ENCODE results near the gene CUX1.
"Not testable (repeated sequence)": the region's sequence is repeated elsewhere in the genome, so short reads cannot be mapped to it uniquely, and the experiment has no call there.

CUX1 gene

DNA sequence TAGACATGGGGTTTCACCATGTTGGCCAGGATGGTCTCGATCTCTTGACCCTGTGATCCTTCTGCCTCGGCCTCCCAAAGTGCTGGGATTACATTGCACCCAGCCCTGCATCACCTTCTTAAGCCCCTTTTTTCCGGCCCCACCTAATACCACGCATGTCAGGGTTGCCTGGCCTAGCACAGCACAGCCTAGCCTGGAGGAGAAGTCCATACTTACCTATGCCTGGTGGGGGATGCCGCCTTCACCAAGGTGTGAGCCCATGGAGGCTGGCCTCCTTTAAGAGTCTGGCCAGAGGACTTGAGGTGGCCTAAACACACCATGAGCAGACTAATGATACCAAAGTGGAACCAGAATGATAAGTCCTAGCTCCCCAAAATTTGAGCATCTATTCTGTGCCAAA lies 22.0 kb upstream of the CUX1 start:
- no peak for DNase-seq (ENCODE audit: low read depth)

DNA sequence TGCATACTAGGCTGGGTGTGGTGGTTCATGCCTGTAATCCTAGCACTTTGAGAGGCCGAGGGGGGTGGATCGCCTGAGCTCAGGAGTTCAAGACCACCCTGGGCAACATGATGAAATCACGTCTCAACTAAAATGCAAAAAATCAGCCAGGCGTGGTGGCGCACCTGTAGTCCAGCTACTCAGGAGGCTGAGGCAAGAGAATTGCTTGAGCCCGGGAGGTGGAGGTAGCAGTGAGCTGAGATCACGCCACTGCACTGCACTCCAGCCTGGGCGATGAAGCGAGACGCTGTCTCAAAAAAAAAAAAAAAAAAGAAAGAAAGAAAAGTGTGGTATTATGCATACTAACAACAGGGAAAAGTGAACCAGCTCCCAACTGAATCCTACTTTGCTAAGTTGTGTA lies 19.3 kb upstream of the CUX1 start:
- DNase-seq (ENCODE audit: low read depth), result not testable (repeated sequence)

DNA sequence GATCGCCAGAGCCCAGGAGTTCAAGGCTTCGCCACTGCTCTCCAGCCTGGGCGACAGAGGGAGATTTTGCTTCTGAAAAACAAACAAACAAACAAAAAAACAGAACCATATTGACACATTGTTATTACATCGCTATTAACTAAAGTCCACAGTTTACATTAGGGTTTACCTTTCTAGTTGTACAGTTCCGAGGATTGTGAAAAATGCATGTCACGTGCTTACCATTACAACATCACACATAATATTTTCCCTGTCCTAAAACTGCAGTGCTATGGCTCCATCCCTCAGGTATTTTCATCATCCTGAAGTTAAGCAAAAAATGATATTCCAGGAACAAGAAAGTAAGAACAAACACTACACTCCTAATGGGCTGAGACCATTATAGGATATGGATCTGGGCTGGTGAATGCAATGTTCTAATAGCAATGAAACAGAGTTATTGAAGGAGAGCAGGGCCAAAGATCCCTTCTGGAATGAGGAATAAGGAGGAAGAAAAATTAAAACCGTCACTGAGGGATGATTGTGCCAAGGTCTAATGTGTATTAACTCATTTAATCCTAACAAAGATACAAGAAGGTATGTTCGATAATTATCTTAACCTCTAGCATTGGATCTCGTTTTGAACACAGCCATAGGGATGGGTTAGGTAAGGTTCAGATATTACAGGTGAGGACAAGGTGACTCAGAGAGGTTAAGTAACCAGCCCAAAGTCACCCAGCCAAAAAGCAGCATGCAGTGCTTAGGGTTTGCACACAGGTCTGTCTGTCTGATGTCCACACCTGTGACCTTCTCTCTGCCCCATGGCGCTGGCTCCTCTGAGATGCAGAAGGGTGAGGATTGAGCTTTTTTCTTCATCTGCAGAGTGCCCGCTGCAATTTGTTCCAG lies 14.0 kb upstream of the CUX1 start:
- DNase-seq (ENCODE audit: low read depth), result no peak

DNA sequence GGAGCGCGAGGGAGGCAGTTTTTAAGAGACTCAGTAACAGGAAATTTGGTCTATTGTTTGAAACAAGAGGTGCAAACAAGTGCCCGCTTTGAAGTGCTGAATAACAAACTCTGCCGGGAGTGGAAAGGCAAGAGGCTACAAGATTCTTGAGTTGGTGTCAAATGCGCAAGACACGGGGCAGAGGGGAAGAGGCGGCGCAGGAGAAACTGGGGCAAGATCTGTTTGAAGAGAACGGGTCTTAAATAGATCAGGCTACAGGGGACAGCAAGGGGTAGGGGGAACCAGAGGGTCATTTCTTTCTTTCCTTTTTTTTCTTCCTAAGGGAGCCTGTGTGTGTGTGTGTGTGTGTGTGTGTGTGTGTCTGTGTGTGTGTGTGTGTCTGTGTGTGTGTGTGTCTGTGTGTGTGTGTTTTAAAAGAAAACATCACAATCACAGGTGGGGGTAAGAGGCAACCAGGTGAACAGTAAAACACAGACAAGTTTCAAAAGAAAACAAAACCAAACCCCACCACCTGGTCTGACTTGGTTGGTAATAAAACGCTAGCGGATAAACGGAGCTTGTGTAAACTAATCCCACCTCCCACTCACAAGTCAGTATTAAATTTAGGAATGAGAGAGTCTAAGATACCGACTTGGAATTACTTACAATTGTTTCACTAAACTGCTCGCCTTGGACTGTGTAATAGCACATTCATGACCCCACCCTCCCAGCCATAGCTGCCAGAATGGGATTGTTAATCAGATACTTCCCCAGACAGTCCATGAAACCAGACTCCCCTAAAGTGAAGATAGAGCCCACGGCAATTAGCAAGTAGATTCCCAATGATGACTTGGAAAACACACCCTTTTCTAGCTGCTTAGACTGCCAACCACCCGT lies 13.1 kb upstream of the CUX1 start:
- no peak for DNase-seq (ENCODE audit: low read depth)

DNA sequence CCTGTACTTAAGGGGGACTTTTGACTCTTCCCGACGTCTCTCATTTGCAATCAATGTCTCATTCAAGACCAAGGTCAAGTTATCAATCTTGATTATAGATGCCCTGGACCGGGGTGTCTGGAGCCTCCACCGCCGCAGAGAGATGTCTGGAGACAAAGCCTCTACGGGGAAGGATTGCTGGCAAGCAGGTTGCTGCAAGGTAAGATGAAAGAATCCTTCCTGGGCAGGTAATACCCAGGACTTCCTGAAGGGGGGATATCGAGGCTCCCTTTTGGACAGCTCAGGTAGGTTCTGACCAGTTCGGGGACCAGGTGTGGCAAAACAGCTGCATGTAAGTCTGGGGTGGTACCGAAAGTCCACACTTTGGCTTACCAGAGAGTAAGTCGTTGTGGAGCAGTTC lies 12.5 kb upstream of the CUX1 start:
- DNase-seq (ENCODE audit: low read depth), result no peak

DNA sequence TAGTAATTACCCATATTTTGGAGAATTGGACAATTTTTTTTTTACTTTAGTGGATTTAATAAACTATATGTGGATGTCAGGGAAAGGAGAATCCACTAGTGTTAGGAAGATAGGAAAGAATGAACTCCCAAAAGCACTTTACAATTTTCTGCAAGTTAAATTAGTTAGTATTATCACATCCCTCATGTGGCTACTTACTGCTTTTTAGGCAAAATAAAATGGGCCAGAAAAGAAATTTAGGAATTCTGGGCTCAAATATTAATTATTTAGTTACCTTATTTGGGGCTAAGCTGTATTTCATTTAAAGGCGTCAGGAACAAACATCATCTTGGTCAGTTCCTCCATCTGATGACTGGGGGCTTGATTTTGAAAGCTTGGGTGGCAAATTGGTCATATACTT lies 4.8 kb upstream of the CUX1 start:
- DNase-seq (ENCODE audit: low read depth), result no peak

DNA sequence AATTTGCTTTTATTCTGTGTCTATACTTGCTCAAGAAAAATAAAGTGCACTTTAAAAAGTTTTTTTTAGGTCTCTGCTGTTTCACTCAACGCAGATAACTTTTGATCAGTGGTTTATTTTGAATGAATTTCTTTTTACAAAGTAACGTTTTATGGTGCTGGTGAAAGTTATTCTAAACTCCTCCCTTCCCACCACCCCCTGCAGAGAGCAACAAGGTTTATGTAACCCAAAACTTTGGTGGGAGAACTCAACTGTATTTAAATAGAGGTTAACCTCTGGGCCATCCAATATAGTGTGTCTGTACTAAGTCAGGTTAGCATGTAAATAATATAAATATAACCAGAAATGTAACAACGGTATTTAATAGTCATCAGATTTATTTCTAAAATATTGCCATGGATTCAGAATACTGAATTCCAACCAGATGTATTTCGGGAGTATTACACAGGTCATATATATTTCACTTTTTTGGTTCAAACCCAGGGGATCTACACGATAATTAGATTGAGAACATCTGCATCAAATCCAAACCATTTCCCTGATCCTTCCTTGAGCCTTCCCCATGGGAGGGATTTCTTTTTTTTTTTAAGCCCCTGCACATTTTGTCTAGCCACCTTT lies 3.9 kb upstream of the CUX1 start:
- no peak for DNase-seq (ENCODE audit: low read depth)

DNA sequence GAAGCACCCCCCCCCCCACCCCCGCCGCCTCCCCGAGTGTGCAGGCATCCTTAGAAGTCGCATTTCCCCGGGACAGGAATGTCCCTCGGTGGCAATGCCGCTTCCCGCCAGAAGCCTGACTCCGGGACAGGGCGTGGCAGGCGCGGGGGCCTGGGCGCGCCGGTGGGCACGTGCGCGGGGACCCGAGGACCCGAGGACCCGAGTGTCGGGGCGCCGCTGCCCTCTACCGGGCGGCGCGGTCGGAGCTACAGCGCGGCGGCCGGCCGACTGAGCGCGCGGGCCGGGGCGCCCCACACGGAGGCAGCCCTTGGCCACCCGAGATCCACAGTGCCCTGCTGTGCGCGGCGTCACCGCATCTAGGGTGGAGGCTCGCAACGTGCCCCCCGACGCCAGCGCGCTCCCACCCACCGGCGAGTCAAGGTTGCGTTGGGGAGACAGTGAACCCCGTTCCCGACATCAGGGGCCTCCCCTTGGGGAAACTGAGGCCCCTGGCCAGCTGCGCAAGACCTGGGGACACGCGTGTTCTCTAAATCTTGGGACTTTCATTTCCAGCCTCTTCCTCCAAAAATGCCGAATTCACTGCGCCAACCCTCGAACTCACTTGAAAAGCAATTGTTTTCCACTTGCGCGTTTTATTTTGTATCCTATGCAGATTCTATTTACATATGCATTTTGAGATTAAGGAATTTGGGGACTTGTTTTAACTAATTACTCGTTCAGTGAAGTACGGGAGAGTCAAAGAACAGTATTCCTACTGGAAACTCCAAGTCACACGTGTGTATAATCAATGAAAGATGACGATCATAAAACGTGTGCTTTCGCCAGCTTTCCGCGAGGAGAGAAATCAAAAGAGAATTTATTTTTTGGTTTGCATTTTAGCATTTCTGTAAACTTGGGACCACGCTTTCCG lies 3.1 kb upstream of the CUX1 start:
- peak; percentile 23 for DNase-seq (ENCODE audit: low read depth)

DNA sequence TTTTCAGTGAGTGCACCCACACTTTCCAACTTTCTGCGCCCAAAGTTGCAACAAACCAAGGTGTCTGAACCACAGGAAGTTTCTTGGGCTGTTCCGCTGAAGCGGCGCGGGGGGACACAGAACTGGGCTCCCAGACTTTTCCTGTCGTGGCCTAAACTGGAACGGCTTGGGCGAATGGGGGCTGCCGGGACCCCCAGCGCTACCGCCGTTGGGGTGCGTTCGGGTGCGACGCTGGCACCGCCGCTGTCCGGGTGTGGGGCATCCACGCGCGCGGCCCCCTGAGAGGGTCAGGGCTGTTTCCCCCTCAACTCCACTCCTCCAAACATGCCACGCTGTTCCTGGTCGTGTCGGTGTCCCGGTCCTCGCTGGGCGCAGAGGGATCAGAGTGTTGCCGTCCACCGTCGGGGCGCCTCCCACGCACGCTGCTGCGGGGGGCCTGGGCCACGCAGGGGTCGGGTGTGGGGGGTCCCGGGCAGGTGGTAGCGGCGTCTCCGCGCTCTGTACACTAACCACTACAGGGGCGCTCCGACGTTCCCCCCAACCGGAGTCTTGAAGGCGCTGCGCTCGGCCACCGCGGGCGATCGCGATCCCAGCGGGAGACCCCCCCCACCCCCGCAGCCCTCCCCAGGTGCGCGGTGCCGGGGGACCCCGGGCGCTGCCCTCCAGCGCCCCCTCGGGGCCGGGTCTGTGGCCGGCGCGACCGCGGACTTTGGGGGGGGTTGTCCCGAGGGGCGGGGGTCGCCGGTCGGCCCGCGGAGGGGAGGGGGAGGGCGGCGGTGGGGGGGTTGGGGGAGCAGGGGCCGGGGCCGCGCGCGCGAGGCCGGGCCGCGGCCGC lies 2.2 kb upstream of the CUX1 start:
- peak; percentile 35 for DNase-seq (ENCODE audit: low read depth)

DNA sequence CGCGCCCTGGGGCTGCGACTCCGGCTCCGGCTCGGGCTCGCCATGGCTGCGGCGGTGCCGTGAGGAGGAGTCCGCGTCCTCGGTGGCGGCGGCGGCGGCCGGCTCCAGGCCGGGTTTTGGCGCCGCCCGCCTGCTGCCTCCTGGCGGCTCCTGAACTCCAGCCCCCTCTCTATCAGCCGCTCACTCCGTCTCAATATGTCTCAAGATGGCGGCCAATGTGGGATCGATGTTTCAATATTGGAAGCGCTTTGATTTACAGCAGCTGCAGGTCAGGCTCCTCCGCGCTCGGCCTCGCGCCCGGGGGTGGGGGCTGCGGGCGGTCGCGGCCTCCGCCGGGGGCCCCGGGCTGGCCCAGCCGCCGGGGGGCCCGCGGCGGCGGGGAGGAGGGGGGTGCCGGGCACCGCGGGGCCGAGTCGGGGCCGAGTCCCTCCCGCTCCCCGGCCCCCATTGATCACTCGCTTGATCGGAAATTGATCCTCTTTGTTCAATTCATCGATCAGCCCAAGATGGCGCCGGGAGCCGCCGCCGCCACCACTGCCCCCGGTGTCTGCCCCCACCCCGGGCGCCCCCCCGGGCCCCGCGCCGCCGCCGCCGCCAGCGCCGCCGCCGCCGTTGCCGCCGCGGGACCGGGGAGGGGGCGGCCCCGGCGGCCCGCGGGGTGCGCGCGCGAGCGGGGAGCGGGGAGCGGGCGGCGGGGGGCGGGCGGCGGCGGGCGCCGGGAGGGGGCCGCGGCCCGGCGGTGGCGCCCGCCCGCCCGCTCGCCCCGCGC lies 1.4 kb upstream of the CUX1 start:
- DNase-seq (ENCODE audit: low read depth), result peak; percentile 24

DNA sequence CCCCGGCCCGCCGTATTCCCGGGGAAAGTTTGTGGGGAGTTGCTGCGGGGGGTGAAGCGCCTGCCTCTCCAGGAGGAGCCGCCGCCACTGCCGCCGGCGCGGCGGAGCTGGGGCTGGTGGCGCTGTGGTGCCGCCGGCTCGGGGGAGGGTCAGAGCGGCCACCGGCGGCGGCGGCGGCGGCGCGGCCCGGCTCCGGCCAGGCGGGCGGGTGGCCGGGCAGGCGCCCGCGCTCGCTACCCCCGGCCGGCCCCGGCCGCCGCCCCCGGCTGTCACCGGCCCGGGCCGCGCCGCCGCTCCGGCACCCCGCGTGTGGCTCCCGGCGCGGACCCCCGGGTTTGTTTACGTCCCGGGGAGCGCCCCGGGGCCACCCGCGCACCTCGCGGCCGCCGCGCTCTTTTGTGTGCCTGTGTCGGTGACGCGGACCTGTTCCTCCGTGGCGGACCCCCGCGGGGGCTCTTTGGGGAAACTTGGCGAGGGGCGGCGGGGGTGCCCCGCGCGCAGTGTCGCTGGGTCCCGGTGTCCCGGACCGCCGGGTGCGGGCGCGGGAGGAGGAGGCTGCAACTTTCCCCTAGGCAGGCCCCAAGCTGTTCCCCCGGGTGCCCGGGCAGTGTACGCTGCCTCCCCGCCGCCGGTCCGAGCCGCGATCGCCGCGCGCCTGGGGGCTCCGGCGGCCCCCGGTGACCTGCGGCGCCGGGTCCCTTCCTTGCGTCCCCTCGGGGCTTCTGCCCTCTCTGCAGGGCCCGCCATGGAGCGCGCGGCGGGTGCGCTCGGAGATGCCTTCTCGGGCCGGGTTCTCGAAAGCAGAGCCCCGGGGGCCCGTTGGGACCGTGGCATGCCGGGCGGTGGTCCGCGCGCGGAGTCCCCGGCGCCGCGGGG lies 593 bp upstream of the CUX1 start:
- no peak for DNase-seq (ENCODE audit: low read depth)

DNA sequence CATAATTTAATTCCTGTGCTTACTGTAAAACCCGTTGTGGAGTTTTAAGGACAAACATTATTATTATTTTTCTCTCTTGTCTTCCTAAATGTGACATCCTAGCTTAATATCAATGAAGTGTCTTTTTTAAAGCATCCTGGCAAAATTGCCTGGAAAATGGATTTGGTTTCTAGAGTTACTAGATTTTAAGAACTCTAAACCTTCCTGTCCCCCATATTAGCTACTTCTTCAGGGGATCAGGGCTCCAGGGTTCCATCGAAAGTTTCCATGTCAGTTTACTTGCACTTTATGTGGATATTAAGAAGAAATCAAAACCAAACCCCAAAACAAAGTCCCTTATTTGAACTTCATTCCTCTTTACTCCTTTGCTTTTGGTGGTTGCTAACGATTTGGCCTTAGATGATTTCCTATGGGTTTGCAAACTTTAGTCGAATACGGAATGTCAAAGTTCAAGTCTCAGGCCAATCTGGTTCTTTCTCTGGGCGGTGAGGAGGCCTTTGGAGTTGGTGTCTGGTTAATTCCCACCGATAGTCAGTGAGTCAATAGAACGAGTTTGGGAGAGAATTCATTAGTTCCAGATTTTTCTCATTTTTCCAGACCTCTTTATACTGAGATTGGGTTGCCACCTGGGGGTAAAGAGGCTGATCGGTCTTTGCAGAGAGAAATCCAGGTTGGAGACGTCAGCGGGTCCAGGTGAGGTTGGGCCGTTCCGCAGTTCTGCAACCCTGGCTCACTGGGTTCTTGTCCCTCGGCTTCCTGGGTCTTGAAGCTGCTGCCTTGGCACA lies 1.1 kb downstream of the CUX1 start:
- no peak for DNase-seq (ENCODE audit: low read depth)

DNA sequence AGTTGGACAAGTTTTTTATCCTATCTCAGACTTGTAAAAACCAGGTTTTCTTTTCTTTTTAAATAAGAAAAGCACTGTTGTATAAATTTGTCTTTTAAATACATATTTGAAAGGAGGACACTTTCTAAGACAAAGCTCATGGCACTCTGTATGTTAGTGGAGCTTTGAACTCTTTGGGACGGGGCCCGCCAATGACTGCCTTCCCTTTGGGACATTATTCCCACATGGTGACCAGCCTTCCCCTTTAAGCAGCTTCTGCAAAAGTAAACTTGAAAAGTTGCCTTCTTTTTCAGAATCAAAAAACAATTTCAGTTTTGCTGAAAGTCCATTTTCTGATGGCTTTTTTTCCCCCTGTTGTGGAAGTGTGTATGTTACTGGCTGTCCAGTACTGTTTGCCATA lies 1.8 kb downstream of the CUX1 start:
- no peak for DNase-seq (ENCODE audit: low read depth)

DNA sequence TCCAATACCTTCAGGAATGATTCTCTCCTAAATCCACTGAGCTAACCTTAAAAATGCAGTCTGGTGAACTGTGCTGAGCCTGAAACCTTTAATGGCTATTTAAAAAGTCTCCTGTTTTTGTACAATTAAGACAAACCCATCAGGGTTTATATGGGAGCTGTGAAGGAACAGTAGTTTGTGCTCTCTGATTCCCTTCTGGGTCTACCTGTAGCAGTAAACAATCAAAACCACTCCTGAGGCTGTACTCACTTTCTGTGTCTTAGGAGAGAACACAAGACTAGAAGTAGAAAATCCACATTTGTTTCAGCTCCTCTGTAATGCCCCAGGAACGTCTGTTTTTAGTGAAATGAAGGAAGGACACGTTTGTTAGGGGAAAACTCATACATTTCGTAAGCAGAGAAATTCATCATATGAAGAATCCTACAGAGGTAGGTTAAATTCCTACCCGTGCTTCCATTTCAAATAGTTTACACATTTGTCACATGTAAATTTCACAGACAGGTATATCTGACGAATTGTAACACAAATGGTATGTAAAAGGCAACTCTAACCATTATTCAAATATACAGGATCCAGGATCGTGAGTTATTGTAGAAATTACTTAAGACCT lies 2.6 kb downstream of the CUX1 start:
- no peak for DNase-seq (ENCODE audit: low read depth)

DNA sequence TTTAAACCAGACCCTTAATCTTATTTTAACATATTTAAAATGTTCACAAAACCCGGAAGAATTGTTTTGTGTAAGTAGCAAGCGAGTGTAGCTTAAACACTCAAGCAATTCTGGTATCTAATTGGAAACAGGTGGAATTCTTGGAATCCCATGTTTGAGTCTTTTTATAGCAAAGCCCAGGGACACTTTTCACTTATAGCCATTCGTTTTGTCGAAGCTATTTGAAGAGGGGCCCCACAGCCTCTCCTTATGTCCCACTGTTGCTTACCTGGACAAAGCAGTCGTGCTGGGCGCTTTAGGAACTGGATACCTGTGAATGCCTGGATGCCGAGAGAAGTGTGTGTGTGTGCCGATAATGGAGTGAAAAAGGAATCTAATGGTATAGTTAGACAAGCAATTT lies 3.3 kb downstream of the CUX1 start:
- DNase-seq (ENCODE audit: low read depth), result no peak

DNA sequence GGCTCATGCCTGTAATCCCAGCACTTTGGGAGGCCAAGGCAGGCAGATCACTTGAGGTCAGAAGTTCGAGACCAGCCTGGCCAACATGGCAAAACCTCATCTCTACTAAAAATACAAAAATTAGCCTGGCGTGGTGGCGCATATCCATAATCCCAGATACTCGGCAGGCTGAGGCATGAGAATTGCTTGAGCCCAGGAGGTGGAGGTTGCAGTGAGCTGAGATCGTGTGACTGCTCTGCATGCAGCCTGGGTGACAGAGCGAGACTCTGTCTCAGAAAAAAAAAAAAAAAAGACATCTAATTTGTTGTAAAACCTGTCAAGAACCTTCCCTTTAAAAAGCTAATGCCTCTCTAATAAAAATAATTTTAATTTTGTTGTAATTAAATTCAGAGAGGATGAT lies 5.2 kb downstream of the CUX1 start:
- not testable (repeated sequence) for DNase-seq (ENCODE audit: low read depth)

DNA sequence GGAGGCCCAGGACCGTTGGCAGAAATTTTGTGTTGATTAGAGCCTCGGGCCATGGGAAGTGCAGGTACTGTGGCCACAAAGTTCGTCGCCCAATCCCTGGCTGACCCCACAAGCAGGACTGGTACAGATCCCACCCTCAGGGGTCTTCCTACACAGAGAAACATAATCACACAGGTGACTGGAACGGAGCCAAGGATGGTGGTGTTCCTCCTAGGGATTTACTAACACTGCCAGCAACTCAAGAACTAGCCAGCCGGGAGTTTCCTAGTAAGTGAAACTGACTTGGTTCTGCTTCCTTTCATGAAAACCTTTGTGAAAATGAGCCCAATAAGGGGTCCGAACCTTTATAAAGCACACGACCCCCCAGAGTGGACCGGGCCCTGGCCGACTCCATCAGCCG lies 5.7 kb downstream of the CUX1 start:
- no peak for DNase-seq (ENCODE audit: low read depth)

DNA sequence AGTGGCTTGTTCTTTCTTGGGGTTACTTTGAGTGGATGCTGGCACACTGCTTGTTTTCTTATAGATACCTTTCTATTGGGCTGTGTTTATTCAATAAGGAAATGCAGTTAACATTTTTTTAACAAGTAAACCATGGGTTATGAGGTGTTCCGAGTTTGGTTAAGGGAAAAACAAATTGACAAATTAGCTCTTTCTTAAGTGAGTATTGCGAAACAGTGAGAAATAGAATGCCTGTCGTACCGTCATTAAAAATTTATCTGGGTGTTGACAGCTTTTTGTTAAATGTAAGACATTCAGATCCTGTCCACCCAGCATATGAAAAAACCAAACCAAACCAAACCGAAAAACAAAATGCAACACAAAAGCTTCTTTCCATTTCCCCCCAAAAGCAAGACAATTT lies 6.2 kb downstream of the CUX1 start:
- no peak for DNase-seq (ENCODE audit: low read depth)
